Body of pancreas (tissue), 4 donors: Measurements from ENCODE around the gene ZNF891. TPM values are rescaled to one million over a fixed set of nuclear protein-coding genes. Genes with fewer than 3 reads are reported as not detected.

Source experiments
- ATAC-seq: fragments of 150-250 bp; one replicate; pipeline ENCODE4 v1.9.1; 2016
- DNase-seq, 4 donors: peaks; one replicate each; pipeline ENCODE4 v3.0.0-alpha.2; 2019
- H3K27ac ChIP-seq, 4 donors: fragments of 200-600 bp; sonication (generic); 1 replicate in 3 of 4; 2 replicates in 1 of 4; pipeline versions ENCODE4 v1.5.1 to v1.6.1; 2016 to 2019; ENCODE audit warnings: mild to moderate bottlenecking in 1 of 4, mixed read lengths in 1 of 4, moderate library complexity in 1 of 4
- H3K27me3 ChIP-seq, 2 donors: fragments of 200-600 bp; sonication (generic); one replicate each; pipeline ENCODE4 v1.6.0; 2016; ENCODE audit warnings: mild to moderate bottlenecking in 1 of 2
- H3K36me3 ChIP-seq, 2 donors: fragments of 200-600 bp; sonication (generic); replicated peaks in 1 of 2; 2 replicates each; pipeline ENCODE4 v1.5.1; 2016; ENCODE audit warnings: low read depth in 2 of 2; ENCODE audit not compliant: insufficient read depth in 1 of 2
- H3K4me1 ChIP-seq: fragments of 200-600 bp; sonication (generic); one replicate; pipeline ENCODE4 v1.6.0; 2016
- H3K4me3 ChIP-seq, 2 donors: fragments of 200-600 bp; sonication (generic); 1 replicate in 1 of 2; 2 replicates in 1 of 2; pipeline ENCODE4 v1.5.1; 2016 to 2019
- H3K9me3 ChIP-seq, 3 donors: fragments of 200-600 bp; sonication (generic); 1 replicate in 2 of 3; 2 replicates in 1 of 3; pipeline ENCODE4 v1.5.1; 2016
- CTCF ChIP-seq, 7 experiments: fragments of 450-650 bp in 4 of 7; fragments of 200-600 bp in 3 of 7; sonication (generic) in 3 of 7; IDR thresholded peaks; one replicate each; pipeline ENCODE4 v1.5.1; 2016 to 2019; ENCODE audit warnings: antibody characterized with exemption in 7 of 7
- POLR2A ChIP-seq, 3 donors: fragments of 450-650 bp; IDR thresholded peaks; one replicate each; pipeline ENCODE4 v1.6.1; 2016; ENCODE audit warnings: antibody characterized with exemption in 3 of 3, mild to moderate bottlenecking in 2 of 3
- WGBS, 2 donors: methylation state at CpG; one replicate each; pipeline ENCODE4 v1.1.5; 2017; 5-methylcytosine and 5-hydroxymethylcytosine counted together
- intact Hi-C: fragments of 100-400 bp; cut with DNase I; formaldehyde crosslinking; loops from one replicate; pipeline ENCODE4 v1.15.1; 2023
- total RNA-seq, 2 donors: library from RNA; depleted of rRNA; stranded (reverse); fragments of >200 nt; gene quantifications; one replicate each; pipeline ENCODE4 v1.1.0, GENCODE V29; 2016

Gene ZNF891
- 1 to 10 TPM; 2.0 to 3.1 TPM for total RNA-seq

DNA sequence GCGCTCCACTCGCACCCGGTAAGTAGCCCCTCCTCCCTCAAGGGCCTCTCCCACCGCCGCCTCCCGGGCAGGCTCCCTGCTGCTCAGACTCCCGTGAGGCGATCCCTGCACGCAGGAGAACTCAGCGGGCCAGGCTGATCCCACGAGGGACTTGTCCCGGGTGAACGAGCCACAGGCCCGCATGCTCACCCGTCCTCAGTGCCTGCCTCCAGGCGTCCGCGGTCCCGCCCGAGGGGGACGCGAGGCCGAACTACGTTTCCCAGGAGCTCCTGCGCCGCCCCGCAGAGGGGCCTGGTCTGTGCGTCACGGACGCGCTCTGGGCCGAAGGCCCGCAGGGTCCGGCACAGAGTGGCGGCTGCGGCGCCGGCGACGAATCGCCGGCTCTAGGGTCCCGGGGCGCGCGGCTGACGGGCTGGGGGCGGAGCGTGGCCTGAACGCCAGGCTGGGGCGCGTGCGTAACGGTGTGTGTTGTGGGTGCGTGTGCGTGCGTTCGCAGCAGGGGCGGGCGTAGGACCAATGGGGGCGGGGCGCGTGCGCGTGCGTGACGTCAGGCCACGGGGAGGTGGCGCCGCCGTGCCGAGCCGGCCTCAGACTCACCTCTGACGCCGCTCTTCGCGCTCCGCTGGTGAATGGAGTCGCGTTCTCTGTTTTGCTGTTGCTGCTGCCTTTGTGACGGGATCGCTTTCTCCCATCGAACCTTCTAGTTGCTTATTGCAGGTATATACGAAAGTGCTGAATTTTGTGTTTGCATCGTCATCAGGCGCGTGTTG, at the start of gene ZNF891, which contains the start of gene ZNF10:
Gene ZNF891 (minus strand): TSS at position 237 of the 770 bp plus-strand sequence. CDS start 8,356 bp downstream, outside the sequence.
Gene ZNF10 (plus strand): TSS at position 590 of the 770 bp plus-strand sequence. CDS start 13,866 bp downstream, outside the sequence.
- Histone ChIP-seq H3K9me3 (peaks cover 0 to 38% (median 0%) of the 10 kb centered on the region in 3 donors), H3K4me1 (peaks cover 12% of the 10 kb centered on the region), H3K4me3 (peak within 1 kb of the TSS; percentile 62 to 87), H3K27me3 (no peaks in the 10 kb centered on the region), H3K36me3 (peaks cover 0 to 5% of the 10 kb centered on the region in 2 donors), H3K27ac (peak within 1 kb of the TSS; percentile 79 to 96 (median 90))
- WGBS, 2 donors: 0% methylated on average over 35 to 68 of the region's 87 CpGs
- DNase-seq (peak; percentile 96 to 98 (median 98)), ATAC-seq (peak; percentile 97)
- intact Hi-C loops: no loop called here
- TF ChIP-seq CTCF (IDR thresholded peaks at IDR 0.05): peak in 1 of 7 experiments; percentile 14
- TF ChIP-seq POLR2A (IDR thresholded peaks at IDR 0.05): peak; percentile 74 to 95 (median 93)

GRCh38 chr12:133174901-133175300, 44.8 kb upstream of the ZNF891 start:
- ATAC-seq: no peak
- no peaks in the 10 kb centered on the region for H3K4me1 ChIP-seq
- peaks cover 0 to 18% (median 0%) of the 10 kb centered on the region in 3 donors for H3K9me3 ChIP-seq
- no peaks in the 10 kb centered on the region for H3K27me3 ChIP-seq
- no peak overlapping the region for H3K27ac ChIP-seq
- 48 to 52% methylated on average over 1 of the region's 1 CpG for WGBS, 2 donors
- intact Hi-C loops: no loop called here
- no peaks in the 10 kb centered on the region for H3K36me3 ChIP-seq
- no peak for DNase-seq
- TF ChIP-seq POLR2A (IDR thresholded peaks at IDR 0.05): no peak
- no peak for TF ChIP-seq CTCF (IDR thresholded peaks at IDR 0.05)
- no peak overlapping the region for H3K4me3 ChIP-seq

GRCh38 chr12:133172491-133172890, 42.4 kb upstream of the ZNF891 start:
- DNase-seq (no peak), ATAC-seq (no peak)
- H3K27ac ChIP-seq: no peak overlapping the region
- intact Hi-C loops: no loop called here
- no peaks in the 10 kb centered on the region for H3K27me3 ChIP-seq
- H3K36me3 ChIP-seq: no peaks in the 10 kb centered on the region
- no peak overlapping the region for H3K4me3 ChIP-seq
- peaks cover 0 to 18% (median 0%) of the 10 kb centered on the region in 3 donors for H3K9me3 ChIP-seq
- WGBS, 2 donors: 41 to 73% methylated on average over 1 of the region's 1 CpG
- no peaks in the 10 kb centered on the region for H3K4me1 ChIP-seq
- TF ChIP-seq POLR2A (IDR thresholded peaks at IDR 0.05): no peak
- no peak for TF ChIP-seq CTCF (IDR thresholded peaks at IDR 0.05)

DNA sequence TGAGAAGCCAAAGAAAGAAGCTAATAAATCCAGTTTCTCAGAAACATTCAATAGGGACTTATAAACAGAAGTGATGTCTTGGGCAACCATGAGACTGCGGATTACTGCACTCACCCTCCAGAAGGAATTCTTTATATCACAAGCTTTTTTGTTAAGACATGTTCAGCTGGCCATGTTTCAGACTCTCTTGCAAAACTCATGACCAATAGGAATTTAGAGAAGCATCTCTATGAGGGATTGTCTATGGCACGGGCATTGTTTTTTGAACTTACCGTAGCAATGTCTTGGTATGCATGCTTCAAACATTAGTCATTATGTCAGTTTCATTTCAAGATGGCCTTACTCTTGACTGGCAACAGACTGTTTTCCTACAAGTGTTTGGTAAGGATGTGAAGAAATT, 35.7 kb upstream of the ZNF891 start:
- H3K4me3 ChIP-seq: no peak overlapping the region
- H3K36me3 ChIP-seq: no peaks in the 10 kb centered on the region
- no peak for TF ChIP-seq CTCF (IDR thresholded peaks at IDR 0.05)
- no peak for TF ChIP-seq POLR2A (IDR thresholded peaks at IDR 0.05)
- H3K4me1 ChIP-seq: no peaks in the 10 kb centered on the region
- peaks cover 0 to 13% (median 0%) of the 10 kb centered on the region in 3 donors for H3K9me3 ChIP-seq
- DNase-seq (no peak), ATAC-seq (no peak)
- H3K27me3 ChIP-seq: no peaks in the 10 kb centered on the region
- no peak overlapping the region for H3K27ac ChIP-seq
- 78 to 89% methylated on average over 3 of the region's 3 CpGs for WGBS, 2 donors
- intact Hi-C loops: no loop called here
